Liver (tissue), 9 donors: ENCODE results near the gene MEST. TPM values are rescaled to one million over a fixed set of nuclear protein-coding genes. Genes with fewer than 3 reads are reported as not detected.
A peak's percentile ranks its signal among the peaks of the same experiment; 100 is the strongest.

Source experiments
- DNase-seq: peaks from one replicate; pipeline ENCODE4 v3.0.0-alpha.2; 2017; ENCODE audit warnings: low spot score
- H3K27ac ChIP-seq, 2 donors: one replicate each; pipeline ENCODE4 v1.7.0; 2013; ENCODE audit warnings: inconsistent platforms in 2 of 2, low read length in 2 of 2, control low read depth in 1 of 2, low read depth in 1 of 2, mild to moderate bottlenecking in 1 of 2
- H3K27me3 ChIP-seq, 4 donors: one replicate each; pipeline versions ENCODE4 v1.6.1 to v1.7.0; 2013; ENCODE audit warnings: low read length in 3 of 4, inconsistent platforms in 1 of 4, mild to moderate bottlenecking in 1 of 4, moderate library complexity in 1 of 4; ENCODE audit not compliant: control insufficient read depth in 4 of 4, insufficient read depth in 4 of 4
- H3K36me3 ChIP-seq, 4 donors: one replicate each; pipeline versions ENCODE4 v1.6.1 to v1.7.0; 2013; ENCODE audit warnings: low read length in 3 of 4, mild to moderate bottlenecking in 3 of 4, low read depth in 1 of 4, moderate library complexity in 1 of 4; ENCODE audit not compliant: control insufficient read depth in 4 of 4, insufficient read depth in 3 of 4
- H3K4me1 ChIP-seq, 4 donors: one replicate each; pipeline versions ENCODE4 v1.6.1 to v1.7.0; 2013; ENCODE audit warnings: low read length in 3 of 4, mild to moderate bottlenecking in 3 of 4, moderate library complexity in 1 of 4; ENCODE audit not compliant: control insufficient read depth in 4 of 4, insufficient read depth in 4 of 4
- H3K4me3 ChIP-seq, 3 donors: one replicate each; pipeline versions ENCODE4 v1.6.1 to v1.7.0; 2013; ENCODE audit warnings: low read length in 3 of 3, control low read depth in 1 of 3, low read depth in 1 of 3, mild to moderate bottlenecking in 1 of 3
- H3K9ac ChIP-seq, 2 donors: one replicate each; pipeline ENCODE4 v1.7.0; 2013; ENCODE audit warnings: low read length in 2 of 2, mild to moderate bottlenecking in 2 of 2, moderate library complexity in 2 of 2, control low read depth in 1 of 2, low read depth in 1 of 2
- H3K9me3 ChIP-seq, 4 donors: one replicate each; pipeline versions ENCODE4 v1.6.1 to v1.7.0; 2013; ENCODE audit warnings: low read length in 3 of 4; ENCODE audit not compliant: control insufficient read depth in 4 of 4
- CTCF ChIP-seq: fragments of 150-350 bp; IDR thresholded peaks from 2 replicates; pipeline ENCODE4 v1.5.1; 2017; ENCODE audit warnings: improper control_type of control experiment, low read depth, low read length; ENCODE audit not compliant: missing input control
- EGR1 ChIP-seq, 2 donors: IDR thresholded peaks; 2 replicates each; pipeline ENCODE4 v1.6.1; 2016 to 2018; ENCODE audit warnings: antibody characterized with exemption in 2 of 2, low read depth in 2 of 2
- FOXA1 ChIP-seq: IDR thresholded peaks from 2 replicates; pipeline ENCODE4 v1.6.1; 2016; ENCODE audit warnings: antibody characterized with exemption
- GABPA ChIP-seq, 2 donors: IDR thresholded peaks in 1 of 2; conservative IDR thresholded peaks in 1 of 2; 2 replicates each; pipeline ENCODE4 v1.6.1; 2016; ENCODE audit warnings: antibody characterized with exemption in 2 of 2, mild to moderate bottlenecking in 1 of 2, moderate library complexity in 1 of 2
- HNF4A ChIP-seq, 2 donors: conservative IDR thresholded peaks; 2 replicates each; pipeline ENCODE4 v1.6.1; 2016; ENCODE audit warnings: antibody characterized with exemption in 2 of 2, mild to moderate bottlenecking in 2 of 2
- HNF4G ChIP-seq: IDR thresholded peaks from 2 replicates; pipeline ENCODE4 v1.6.1; 2016; ENCODE audit warnings: antibody characterized with exemption
- JUND ChIP-seq, 2 donors: IDR thresholded peaks; 2 replicates each; pipeline ENCODE4 v1.6.1; 2016; ENCODE audit warnings: antibody characterized with exemption in 2 of 2
- MAX ChIP-seq: IDR thresholded peaks from 2 replicates; pipeline ENCODE4 v1.6.1; 2016; ENCODE audit warnings: antibody characterized with exemption
- NR2F2 ChIP-seq: IDR thresholded peaks from 2 replicates; pipeline ENCODE4 v1.6.1; 2016; ENCODE audit warnings: antibody characterized with exemption
- RAD21 ChIP-seq, 2 donors: IDR thresholded peaks; 2 replicates each; pipeline ENCODE4 v1.6.1; 2016; ENCODE audit warnings: antibody characterized with exemption in 2 of 2, mild to moderate bottlenecking in 2 of 2
- RXRA ChIP-seq, 2 donors: IDR thresholded peaks; 2 replicates each; pipeline ENCODE4 v1.6.1; 2017 to 2018; ENCODE audit warnings: antibody characterized with exemption in 2 of 2, mild to moderate bottlenecking in 1 of 2
- SP1 ChIP-seq: IDR thresholded peaks from 2 replicates; pipeline ENCODE4 v1.6.1; 2018; ENCODE audit warnings: antibody characterized with exemption, mild to moderate bottlenecking
- YY1 ChIP-seq: IDR thresholded peaks from 2 replicates; pipeline ENCODE4 v1.6.1; 2016; ENCODE audit warnings: antibody characterized with exemption, mild to moderate bottlenecking
- ZBTB33 ChIP-seq: IDR thresholded peaks from 2 replicates; pipeline ENCODE4 v1.6.1; 2016; ENCODE audit warnings: antibody characterized with exemption
- WGBS: extraction: QIAGEN DNeasy Blood & Tissue Kit; methylation state at CpG from one replicate; pipeline ENCODE4 v1.1.7; 2013; 5-methylcytosine and 5-hydroxymethylcytosine counted together
- polyA plus RNA-seq, 2 donors: library from polyadenylated mRNA; stranded (reverse) in 1 of 2; unstranded in 1 of 2; fragments of 200-250 nt in 1 of 2; fragments of >200 nt in 1 of 2; fragmentation: Nextera tagmentation in 1 of 2; extraction: Ambion mirVana in 1 of 2; gene quantifications; one replicate each; pipeline versions ENCODE4 v1.2.1 to v1.2.3, GENCODE V29; 2013 to 2015
- total RNA-seq, 2 donors: library from RNA; depleted of rRNA; stranded (reverse); fragments of >200 nt; gene quantifications; one replicate each; pipeline ENCODE4 v1.2.3, GENCODE V29; 2014
- donor health status: healthy.
- donor health status: healthy.
- donor health status: healthy.
- donor health status: healthy.
- donor health status: healthy.

MEST gene
- total and polyA plus RNA-seq, 4 donors, result 12.6 to 42.4 (median 23.0) TPM

DNA sequence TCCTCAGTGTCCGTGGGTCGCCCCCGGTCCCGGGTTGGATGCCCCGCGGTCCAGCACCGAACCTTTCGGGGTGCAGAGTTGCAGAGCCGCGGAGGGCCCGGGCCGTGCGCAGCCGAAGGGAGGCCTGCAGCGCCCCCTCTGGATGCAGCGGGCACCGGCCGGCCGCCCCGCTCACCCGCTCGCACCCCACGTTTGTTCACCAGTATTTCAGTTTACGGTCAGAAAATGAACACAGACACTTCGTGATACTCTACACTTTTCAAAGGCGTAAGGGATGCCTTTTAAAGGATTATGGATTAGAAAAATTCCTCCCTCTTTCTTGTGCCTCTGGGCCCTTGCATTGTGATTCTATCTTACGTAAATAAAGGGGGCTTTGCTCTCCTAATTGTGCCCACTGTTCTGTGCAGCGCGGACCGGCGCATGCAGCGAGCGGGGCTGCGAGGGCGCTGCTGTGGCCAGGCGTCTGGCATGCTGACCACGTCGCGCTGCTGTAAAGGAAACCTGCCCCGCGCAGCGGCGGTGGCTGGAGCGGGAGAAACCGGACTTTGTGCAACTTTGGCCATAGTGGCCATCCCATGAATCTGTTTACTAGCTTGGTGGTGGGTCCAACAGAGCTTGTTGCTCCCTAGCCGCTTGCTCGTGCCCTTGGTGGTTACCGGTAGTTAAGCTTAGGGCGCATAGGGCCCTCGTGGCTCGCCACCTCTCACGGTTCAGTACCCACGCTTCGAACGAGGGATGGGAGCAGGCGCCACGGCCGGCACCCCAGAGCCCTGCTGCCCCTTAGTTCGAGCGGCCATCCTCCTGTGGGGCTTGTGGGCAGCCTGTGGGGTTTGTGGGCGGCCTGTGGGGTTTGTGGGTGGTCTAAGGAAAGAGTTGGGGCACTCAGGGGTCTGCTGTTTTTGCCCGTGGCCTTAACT, 739 bp upstream of the MEST start:
- Histone ChIP-seq H3K4me1 (peaks cover 0 to 33% (median 23%) of the 10 kb centered on the region in 4 donors), H3K27ac (no peak overlapping the region), H3K4me3 (peak overlapping the region; percentile 23 to 48 (median 26)), H3K9ac (no peak overlapping the region), H3K36me3 (no peaks in the 10 kb centered on the region), H3K27me3 (no peaks in the 10 kb centered on the region), H3K9me3 (no peaks in the 10 kb centered on the region)
- peak; percentile 46 for DNase-seq
- 51% methylated on average over 62 of the region's 62 CpGs for WGBS
- TF ChIP-seq SP1, result no peak
- TF ChIP-seq HNF4G, result no peak
- TF ChIP-seq YY1, result no peak
- TF ChIP-seq FOXA1, result no peak
- TF ChIP-seq NR2F2, result no peak
- TF ChIP-seq MAX, result no peak
- TF ChIP-seq RAD21 (IDR thresholded peaks at IDR 0.05), result peak; percentile 33 to 57
- no peak for TF ChIP-seq ZBTB33
- TF ChIP-seq RXRA (IDR thresholded peaks at IDR 0.05), result no peak
- peak; percentile 41 for TF ChIP-seq CTCF
- TF ChIP-seq HNF4A (conservative IDR thresholded peaks at IDR 0.05), result no peak

- TF ChIP-seq GABPA (IDR thresholded peaks at IDR 0.05 in 1 of 2, conservative IDR thresholded peaks at IDR 0.05 in 1 of 2) (no peak), SP1 (no peak), HNF4A (conservative IDR thresholded peaks at IDR 0.05) (no peak), FOXA1 (no peak), EGR1 (IDR thresholded peaks at IDR 0.05; ENCODE audit: low read depth in 2 of 2) (no peak), CTCF (no peak), NR2F2 (no peak), HNF4G (no peak), RAD21 (IDR thresholded peaks at IDR 0.05) (no peak), JUND (IDR thresholded peaks at IDR 0.05) (no peak), MAX (no peak)
- WGBS, result 51% methylated on average over 50 of the region's 50 CpGs
- H3K27me3 ChIP-seq, result no peaks in the 10 kb centered on the region
- peaks cover 0 to 31% (median 18%) of the 10 kb centered on the region in 4 donors for H3K4me1 ChIP-seq
- no peak overlapping the region for H3K9ac ChIP-seq
- H3K36me3 ChIP-seq, result peaks cover 0 to 2% (median under 1%) of the 10 kb centered on the region in 4 donors
- H3K4me3 ChIP-seq, result peak overlapping the region; percentile 12 to 48 (median 42)
- H3K9me3 ChIP-seq, result no peaks in the 10 kb centered on the region
- DNase-seq, result no peak
- no peak overlapping the region for H3K27ac ChIP-seq
These were observed 814 bp downstream of the MEST start for GRCh38 chr7:130492523-130493274.
